ENCODE results near the gene DBNDD2. TPM values are rescaled to one million over a fixed set of nuclear protein-coding genes. Genes with fewer than 3 reads are reported as not detected.

Gene DBNDD2
- total RNA-seq (2021) = 69.0 and 77.1 TPM in 2 replicates
- Bru-seq, nascent RNA = percentile 69 among the genes with signal in this experiment
- BruChase-seq, experiment 1, labeled RNA remaining after a 2-hour chase = percentile 79 among the genes with signal in this experiment
- percentile 94 among the genes with signal in this experiment for BruChase-seq, experiment 2, labeled RNA remaining after a 6-hour chase
- long read RNA-seq, transcript DBNDD2-205 (4 exons, 1,207 nt) = minor isoform, 5 of 100 reads
- long read RNA-seq, transcript DBNDD2-202 (4 exons, 1,078 nt) = major isoform, 75 of 100 reads
- long read RNA-seq, transcript DBNDD2-208 (4 exons, 1,118 nt) = minor isoform, 7 of 100 reads
- long read RNA-seq, partial matches to known transcripts = 3 of 100 reads
- long read RNA-seq, other reads (novel, unspliced or antisense) = 6 of 100 reads

DNA sequence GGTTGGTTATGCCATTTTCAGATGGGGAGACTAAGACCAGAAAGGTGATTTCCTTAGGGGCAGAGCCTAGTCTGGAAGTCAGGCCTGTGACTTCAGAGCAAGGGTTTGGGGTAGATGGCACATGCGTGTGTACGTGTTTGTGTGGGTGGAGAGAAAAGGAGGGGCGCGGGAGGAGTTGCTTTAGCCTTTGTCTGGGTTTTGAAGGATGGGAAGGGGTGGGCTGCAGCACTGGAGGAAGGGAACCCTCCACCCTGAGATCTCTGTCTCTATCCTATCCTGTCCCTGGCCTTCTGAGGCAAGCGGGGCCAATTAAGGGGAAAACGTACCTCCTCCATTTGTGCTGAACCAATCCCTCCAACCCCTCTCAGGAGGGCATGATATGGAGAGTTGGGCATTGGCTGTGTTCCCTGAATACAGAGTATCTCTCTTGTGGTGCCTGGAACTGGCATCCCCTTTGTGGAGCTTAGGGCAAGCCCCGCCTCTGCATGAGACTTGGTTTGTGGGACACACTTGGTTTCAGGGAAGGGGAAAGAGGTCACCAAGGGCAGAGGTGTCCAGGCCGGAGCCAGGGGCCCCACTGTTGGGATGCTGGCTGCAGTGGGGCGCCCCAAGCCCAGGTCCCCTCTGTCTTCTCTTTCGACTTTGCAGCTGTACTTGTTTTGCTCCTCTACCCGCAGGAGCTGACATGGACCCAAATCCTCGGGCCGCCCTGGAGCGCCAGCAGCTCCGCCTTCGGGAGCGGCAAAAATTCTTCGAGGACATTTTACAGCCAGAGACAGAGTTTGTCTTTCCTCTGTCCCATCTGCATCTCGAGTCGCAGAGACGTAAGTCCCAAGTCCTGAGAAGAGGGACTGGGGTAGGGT, at the start of gene DBNDD2:
DBNDD2 (plus strand) TSS at position 507 of the 863 bp plus-strand sequence; CDS start at position 686, 179 bp downstream.
- H3K27ac ChIP-seq = peak within 1 kb of the TSS; percentile 63
- 0 out of 2 replicates have a peak, but pooled peaks cover 20% of the 10 kb centered on the region for H3K36me3 ChIP-seq (ENCODE audit: low read depth)
- H3K9me3 ChIP-seq (ENCODE audit: insufficient read depth, low read depth) = no peaks in the 10 kb centered on the region
- peak within 1 kb of the TSS; percentile 96 for H3K4me3 ChIP-seq
- H2AFZ ChIP-seq = peak within 1 kb of the TSS; percentile 89
- peaks cover 17% of the 10 kb centered on the region for H3K79me2 ChIP-seq (ENCODE audit: low read depth)
- H3K4me1 ChIP-seq (replicated peaks; ENCODE audit: insufficient read depth) = peaks cover 16% of the 10 kb centered on the region
- no peaks in the 10 kb centered on the region for H4K20me1 ChIP-seq (ENCODE audit: insufficient read depth)
- DNase-seq = peak in 1 of 2 experiments; percentile 9
- ChIA-PET POLR2A (ENCODE audit: unreplicated experiment) (interaction anchor here (0.6 to 1.1 kb wide), 5 partner anchors 8 to 303 kb away, joined by 3 to 7 read pairs (median 3); partner anchors contain the start of gene PIGT), CTCF (interaction anchor here (1.3 to 2.1 kb wide), 3 partner anchors 8 to 34 kb away, joined by 5 to 7 read pairs (median 6); partner anchors contain the start of gene PIGT)
- H3F3A ChIP-seq (ENCODE audit: insufficient read depth, low read depth) = peaks cover 49% of the 10 kb centered on the region
- no peaks in the 10 kb centered on the region for H3K27me3 ChIP-seq (ENCODE audit: insufficient read depth, low read depth)
- intact Hi-C loops (cut with micrococcal nuclease; ENCODE audit: unreplicated experiment) = no loop called here
- no peaks in the 10 kb centered on the region for H3K9me2 ChIP-seq (ENCODE audit: insufficient read depth)
- TF ChIP-seq CTCF (conservative IDR thresholded peaks at IDR 0.05) (no peak), EZH2 (IDR thresholded peaks at IDR 0.05; ENCODE audit: low read depth) (no peak)
- peak within 1 kb of the TSS; percentile 84 for H3K4me2 ChIP-seq
- no TSS peak for BruUV-seq (replicated peaks)

GRCh38 chr20:45359069-45359405, 49.1 kb upstream of the DBNDD2 start:
- no peaks in the 10 kb centered on the region for H3K27me3 ChIP-seq (ENCODE audit: insufficient read depth, low read depth)
- DNase-seq = no peak
- TF ChIP-seq EZH2 (IDR thresholded peaks at IDR 0.05; ENCODE audit: low read depth) = no peak
- TF ChIP-seq CTCF (conservative IDR thresholded peaks at IDR 0.05) = no peak
- peaks cover 5% of the 10 kb centered on the region; the same call in 1 of the 2 replicates for H4K20me1 ChIP-seq (ENCODE audit: insufficient read depth)
- peaks cover 60% of the 10 kb centered on the region for H3K4me1 ChIP-seq (replicated peaks; ENCODE audit: insufficient read depth)
- peaks cover 39% of the 10 kb centered on the region for H3F3A ChIP-seq (ENCODE audit: insufficient read depth, low read depth)
- H3K36me3 ChIP-seq (ENCODE audit: low read depth) = no peaks in the 10 kb centered on the region
- H3K4me3 ChIP-seq = no peak overlapping the region
- POLR2A ChIA-PET (ENCODE audit: unreplicated experiment) = interaction anchor here (0.7 kb wide), 1 partner anchor 293 kb away, joined by 3 read pairs; no protein-coding TSS in a partner anchor
- peaks cover 7% of the 10 kb centered on the region for H3K79me2 ChIP-seq (ENCODE audit: low read depth)
- H2AFZ ChIP-seq = no peak overlapping the region
- H3K27ac ChIP-seq = no peak overlapping the region
- no peaks in the 10 kb centered on the region for H3K9me2 ChIP-seq (ENCODE audit: insufficient read depth)
- H3K4me2 ChIP-seq = no peak overlapping the region
- intact Hi-C loops (cut with micrococcal nuclease; ENCODE audit: unreplicated experiment) = no loop called here
- H3K9me3 ChIP-seq (ENCODE audit: insufficient read depth, low read depth) = no peaks in the 10 kb centered on the region
- CTCF ChIA-PET = interaction anchor here (1.0 kb wide), 2 partner anchors 15 to 36 kb away, joined by 3 to 4 read pairs; no protein-coding TSS in a partner anchor
- no TSS peak for BruUV-seq (replicated peaks)
